22Rv1 (cell line): ENCODE data around the gene GREM1.

Experiments
- ZFX ChIP-seq: fragments of 450-650 bp; IDR thresholded peaks from 2 replicates; pipeline ENCODE4 v1.6.1; 2017; ENCODE audit warnings: antibody characterized with exemption, borderline replicate concordance
- TF ChIP-seq, protein P1 (sequence below): fragments of 450-650 bp; IDR thresholded peaks from 2 replicates; pipeline ENCODE4 v1.5.1; 2017; ENCODE audit warnings: mild to moderate bottlenecking

DNA sequence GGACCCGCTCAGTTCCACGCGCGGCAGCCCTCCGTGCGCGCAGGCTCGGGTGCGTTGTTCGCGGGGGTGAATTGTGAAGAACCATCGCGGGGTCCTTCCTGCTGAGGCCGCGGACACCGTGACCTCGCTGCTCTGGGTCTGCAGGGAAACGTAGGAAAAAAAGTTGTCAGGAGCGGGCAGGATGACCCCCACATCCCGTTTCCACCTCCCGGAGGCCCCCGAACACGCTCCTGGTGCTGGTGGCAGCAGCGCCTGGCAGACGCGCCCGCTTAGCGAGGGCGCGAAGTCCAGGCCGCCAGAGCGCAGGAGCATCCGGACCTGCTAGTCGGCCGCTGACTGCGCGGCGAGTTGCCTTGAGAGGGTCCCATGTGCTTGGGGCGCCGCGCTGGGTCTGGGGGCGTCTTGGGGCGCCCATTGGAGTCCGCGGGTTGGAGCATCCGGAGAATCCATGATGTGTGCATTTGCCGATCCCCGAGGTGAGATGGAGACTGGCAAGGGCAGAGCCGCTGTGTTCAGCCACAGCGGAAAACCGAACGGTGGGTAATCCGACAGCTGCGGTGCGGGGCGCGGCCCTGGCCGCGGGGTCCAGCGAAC lies 520 bp downstream of the GREM1 start:
- TF ChIP-seq, protein P1, sequence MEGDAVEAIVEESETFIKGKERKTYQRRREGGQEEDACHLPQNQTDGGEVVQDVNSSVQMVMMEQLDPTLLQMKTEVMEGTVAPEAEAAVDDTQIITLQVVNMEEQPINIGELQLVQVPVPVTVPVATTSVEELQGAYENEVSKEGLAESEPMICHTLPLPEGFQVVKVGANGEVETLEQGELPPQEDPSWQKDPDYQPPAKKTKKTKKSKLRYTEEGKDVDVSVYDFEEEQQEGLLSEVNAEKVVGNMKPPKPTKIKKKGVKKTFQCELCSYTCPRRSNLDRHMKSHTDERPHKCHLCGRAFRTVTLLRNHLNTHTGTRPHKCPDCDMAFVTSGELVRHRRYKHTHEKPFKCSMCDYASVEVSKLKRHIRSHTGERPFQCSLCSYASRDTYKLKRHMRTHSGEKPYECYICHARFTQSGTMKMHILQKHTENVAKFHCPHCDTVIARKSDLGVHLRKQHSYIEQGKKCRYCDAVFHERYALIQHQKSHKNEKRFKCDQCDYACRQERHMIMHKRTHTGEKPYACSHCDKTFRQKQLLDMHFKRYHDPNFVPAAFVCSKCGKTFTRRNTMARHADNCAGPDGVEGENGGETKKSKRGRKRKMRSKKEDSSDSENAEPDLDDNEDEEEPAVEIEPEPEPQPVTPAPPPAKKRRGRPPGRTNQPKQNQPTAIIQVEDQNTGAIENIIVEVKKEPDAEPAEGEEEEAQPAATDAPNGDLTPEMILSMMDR = no peak
- TF ChIP-seq ZFX = no peak
